Skeletal muscle cell (primary cell): Measurements from ENCODE around the gene EIF2B1.
"Not testable (repeated sequence)": the region's sequence is repeated elsewhere in the genome, so short reads cannot be mapped to it uniquely, and the experiment has no call there.

ENCODE experiments used
- DNase-seq: peaks from one replicate; pipeline ENCODE4 v3.0.0-alpha.2; 2010; ENCODE audit warnings: low read depth
- H3K4me3 ChIP-seq: 2 replicates; pipeline ENCODE4 v1.5.1; 2011; ENCODE audit warnings: low read depth, mild to moderate bottlenecking, control low read depth, low read length, moderate library complexity

The EIF2B1 gene

GRCh38 chr12:123621619-123622530 lies 11.6 kb downstream of the EIF2B1 start:
- H3K4me3 ChIP-seq: no peak overlapping the region
- DNase-seq: no peak

GRCh38 chr12:123621101-123621500 lies 12.4 kb downstream of the EIF2B1 start:
- no peak overlapping the region for H3K4me3 ChIP-seq
- no peak for DNase-seq

- no peak overlapping the region for H3K4me3 ChIP-seq
- no peak for DNase-seq
Measured at GRCh38 chr12:123617580-123617979, 15.9 kb downstream of the EIF2B1 start.

GRCh38 chr12:123617144-123617543 lies 16.3 kb downstream of the EIF2B1 start:
- DNase-seq: no peak
- H3K4me3 ChIP-seq: no peak overlapping the region

- no peak overlapping the region for H3K4me3 ChIP-seq
- DNase-seq: no peak
Measured at GRCh38 chr12:123614531-123614930, 19.0 kb downstream of the EIF2B1 start.

- DNase-seq: no peak
- no peak overlapping the region for H3K4me3 ChIP-seq
Measured at GRCh38 chr12:123614110-123614509, 19.4 kb downstream of the EIF2B1 start.

GRCh38 chr12:123608182-123608581 lies 25.3 kb downstream of the EIF2B1 start:
- H3K4me3 ChIP-seq: no peak overlapping the region
- DNase-seq: no peak

GRCh38 chr12:123607756-123608155 lies 25.7 kb downstream of the EIF2B1 start:
- no peak for DNase-seq
- H3K4me3 ChIP-seq: no peak overlapping the region

- not testable (repeated sequence) for H3K4me3 ChIP-seq, DNase-seq
Measured at GRCh38 chr12:123603495-123603894, 30.0 kb downstream of the EIF2B1 start.

- no peak for DNase-seq
- H3K4me3 ChIP-seq: peak overlapping the region; percentile 98
Measured at GRCh38 chr12:123602651-123603195, 30.8 kb downstream of the EIF2B1 start.

GRCh38 chr12:123601602-123602489 lies 31.6 kb downstream of the EIF2B1 start, which contains the start of gene DDX55:
TSS of gene DDX55 (plus strand) at chr12:123602099. CDS start at chr12:123602149, 50 bp downstream.
- H3K4me3 ChIP-seq: peak within 1 kb of the TSS; percentile 98
- DNase-seq: no peak

- no peak overlapping the region for H3K4me3 ChIP-seq
- DNase-seq: no peak
Measured at GRCh38 chr12:123599721-123600120, 33.8 kb downstream of the EIF2B1 start.

GRCh38 chr12:123599310-123599709 lies 34.2 kb downstream of the EIF2B1 start:
- DNase-seq: no peak
- no peak overlapping the region for H3K4me3 ChIP-seq

- no peak overlapping the region for H3K4me3 ChIP-seq
- DNase-seq: no peak
Measured at GRCh38 chr12:123598522-123598921, 35.0 kb downstream of the EIF2B1 start.

- DNase-seq: no peak
- no peak overlapping the region for H3K4me3 ChIP-seq
Measured at GRCh38 chr12:123597100-123597499, 36.4 kb downstream of the EIF2B1 start.

GRCh38 chr12:123595729-123596128 lies 37.8 kb downstream of the EIF2B1 start:
- no peak overlapping the region for H3K4me3 ChIP-seq
- DNase-seq: no peak

GRCh38 chr12:123591702-123592481 lies 41.6 kb downstream of the EIF2B1 start:
- no peak for DNase-seq
- no peak overlapping the region for H3K4me3 ChIP-seq

- no peak for DNase-seq
- no peak overlapping the region for H3K4me3 ChIP-seq
Measured at GRCh38 chr12:123580772-123581171, 52.7 kb downstream of the EIF2B1 start.

GRCh38 chr12:123578829-123579228 lies 54.7 kb downstream of the EIF2B1 start:
- DNase-seq, H3K4me3 ChIP-seq: not testable (repeated sequence)
